HUES64 (cell line): ENCODE data around the gene PPM1H.

Source experiments
- H3K27ac ChIP-seq: 2 replicates; pipeline ENCODE4 v1.7.0; 2013; ENCODE audit warnings: low read depth, low read length, inconsistent platforms
- H3K27me3 ChIP-seq: 2 replicates; pipeline ENCODE4 v1.6.1; 2013; ENCODE audit warnings: mild to moderate bottlenecking, low read length; ENCODE audit not compliant: insufficient read depth
- H3K36me3 ChIP-seq: 2 replicates; pipeline ENCODE4 v1.6.1; 2013; ENCODE audit warnings: mild to moderate bottlenecking, low read length; ENCODE audit not compliant: insufficient read depth
- H3K4me1 ChIP-seq: 2 replicates; pipeline ENCODE4 v1.6.1; 2013; ENCODE audit warnings: mild to moderate bottlenecking, low read length, moderate library complexity; ENCODE audit not compliant: insufficient read depth
- H3K4me3 ChIP-seq: 2 replicates; pipeline ENCODE4 v1.5.1; 2013; ENCODE audit warnings: mild to moderate bottlenecking, low read length, moderate library complexity
- H3K9ac ChIP-seq: 2 replicates; pipeline ENCODE4 v1.6.1; 2013; ENCODE audit warnings: mild to moderate bottlenecking, low read depth, low read length
- H3K9me3 ChIP-seq: 2 replicates; pipeline ENCODE4 v1.6.1; 2013; ENCODE audit warnings: low read depth, low read length; ENCODE audit not compliant: insufficient read depth
- WGBS: fragments of 150-250, 120-280 bp; methylation state at CpG from one replicate; pipeline ENCODE4 v1.1.7; 2013; ENCODE audit warnings: missing lambda C conversion rate; 5-methylcytosine and 5-hydroxymethylcytosine counted together

PPM1H gene

DNA sequence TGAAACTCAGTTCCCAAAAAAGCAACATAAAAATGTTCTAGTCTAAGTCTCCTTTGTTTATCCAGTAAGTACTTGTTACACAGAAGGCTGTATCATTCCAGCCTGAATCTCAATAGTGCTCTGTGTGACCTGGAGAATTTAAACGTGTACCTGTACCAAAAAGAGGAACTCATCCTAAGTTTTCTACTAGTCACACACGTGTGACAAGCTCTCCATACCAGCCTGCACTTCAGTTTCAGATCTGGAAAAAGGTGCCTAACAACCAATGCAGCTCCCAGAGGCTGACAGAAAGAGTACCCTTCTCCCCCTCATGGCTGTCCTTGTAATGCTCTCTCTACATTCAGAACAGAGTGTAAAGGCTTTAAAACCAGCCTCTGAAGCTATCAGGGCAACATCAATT, 27.4 kb downstream of the PPM1H start:
- H3K9ac ChIP-seq: no peak overlapping the region
- H3K36me3 ChIP-seq: no peaks in the 10 kb centered on the region
- peaks cover 8% of the 10 kb centered on the region for H3K4me1 ChIP-seq
- WGBS: 65% methylated on average over 2 of the region's 2 CpGs
- no peak overlapping the region for H3K4me3 ChIP-seq
- H3K27me3 ChIP-seq: no peaks in the 10 kb centered on the region
- no peaks in the 10 kb centered on the region for H3K9me3 ChIP-seq
- H3K27ac ChIP-seq: no peak overlapping the region

DNA sequence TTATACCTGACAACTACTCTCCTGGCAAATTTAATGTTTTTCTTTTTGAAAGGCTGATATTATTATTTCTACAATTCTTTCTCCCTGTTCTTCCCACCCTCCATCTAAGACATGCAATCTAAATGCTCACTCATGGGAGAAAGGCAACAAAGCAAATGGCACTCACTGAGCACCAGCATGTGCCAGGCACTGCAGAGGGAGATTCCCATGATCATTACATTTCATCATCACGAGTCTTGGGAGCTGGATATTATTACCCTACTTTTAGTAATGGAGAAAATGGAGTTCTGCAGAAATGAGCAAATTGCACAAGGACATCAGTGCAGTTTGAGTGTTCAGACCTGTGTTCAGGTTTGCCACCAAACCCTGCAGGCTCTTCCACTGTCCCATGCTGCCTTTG, 27.9 kb downstream of the PPM1H start:
- Histone ChIP-seq H3K4me1 (peaks cover 8% of the 10 kb centered on the region), H3K9ac (no peak overlapping the region), H3K27ac (no peak overlapping the region), H3K9me3 (no peaks in the 10 kb centered on the region), H3K4me3 (no peak overlapping the region), H3K27me3 (no peaks in the 10 kb centered on the region), H3K36me3 (no peaks in the 10 kb centered on the region)
- 100% methylated on average over 1 of the region's 1 CpG for WGBS

DNA sequence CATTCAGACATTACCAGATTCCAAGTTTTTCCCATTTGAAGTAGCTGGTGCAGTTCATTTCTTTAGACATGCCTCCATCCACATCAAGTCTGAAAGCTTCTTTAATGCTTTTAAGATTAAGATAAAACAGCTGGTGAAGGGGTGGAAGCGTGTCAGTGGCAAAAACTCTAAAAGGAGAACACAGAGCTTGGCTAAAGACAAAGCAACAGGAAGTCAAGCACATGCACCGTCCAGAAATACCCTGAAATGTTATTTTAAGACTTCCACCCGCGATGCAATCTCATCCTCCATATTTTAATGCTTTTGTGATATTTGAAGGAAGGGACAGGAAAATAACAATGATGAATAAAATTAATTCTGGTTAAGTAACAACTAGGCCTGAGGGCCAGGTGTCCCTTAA, 31.8 kb downstream of the PPM1H start:
- H3K36me3 ChIP-seq: no peaks in the 10 kb centered on the region
- H3K9me3 ChIP-seq: no peaks in the 10 kb centered on the region
- H3K4me1 ChIP-seq: peaks cover 12% of the 10 kb centered on the region; the same call in 1 of the 2 replicates
- H3K27me3 ChIP-seq: no peaks in the 10 kb centered on the region
- no peak overlapping the region for H3K27ac ChIP-seq
- no peak overlapping the region for H3K9ac ChIP-seq
- H3K4me3 ChIP-seq: no peak overlapping the region
- whole genome bisulfite sequencing: 89% methylated on average over 2 of the region's 4 CpGs

DNA sequence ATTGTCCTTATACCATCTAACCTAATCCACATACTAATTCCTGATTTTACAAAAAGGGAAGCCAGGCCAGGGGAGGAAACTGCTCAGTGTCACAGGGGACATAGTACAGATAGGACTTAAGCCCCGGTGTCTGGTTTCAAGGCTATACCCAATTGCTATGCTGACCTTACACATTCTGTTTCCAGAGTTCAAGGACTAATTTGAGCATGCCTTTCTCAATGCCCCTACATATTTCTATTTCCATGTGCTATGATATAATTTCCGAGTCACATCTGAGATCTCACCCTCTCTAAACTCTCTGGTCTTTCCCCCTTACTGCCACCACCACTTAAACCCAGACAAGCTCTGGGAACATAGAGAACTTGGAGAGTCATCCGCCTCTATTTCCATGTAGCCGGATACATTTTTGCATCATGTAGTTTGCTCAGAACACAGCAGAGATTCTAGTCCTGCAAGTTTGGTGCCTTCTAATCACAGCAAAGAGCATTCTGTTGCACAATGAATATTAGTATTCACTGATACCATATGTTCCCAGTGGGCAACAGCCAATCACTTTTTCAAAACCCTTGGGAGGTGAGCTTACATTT, 34.2 kb downstream of the PPM1H start:
- no peaks in the 10 kb centered on the region for H3K27me3 ChIP-seq
- no peak overlapping the region for H3K4me3 ChIP-seq
- 92% methylated on average over 4 of the region's 4 CpGs for WGBS
- no peak overlapping the region for H3K27ac ChIP-seq
- H3K36me3 ChIP-seq: no peaks in the 10 kb centered on the region
- no peaks in the 10 kb centered on the region for H3K9me3 ChIP-seq
- peaks cover 12% of the 10 kb centered on the region; the same call in 1 of the 2 replicates for H3K4me1 ChIP-seq
- no peak overlapping the region for H3K9ac ChIP-seq

DNA sequence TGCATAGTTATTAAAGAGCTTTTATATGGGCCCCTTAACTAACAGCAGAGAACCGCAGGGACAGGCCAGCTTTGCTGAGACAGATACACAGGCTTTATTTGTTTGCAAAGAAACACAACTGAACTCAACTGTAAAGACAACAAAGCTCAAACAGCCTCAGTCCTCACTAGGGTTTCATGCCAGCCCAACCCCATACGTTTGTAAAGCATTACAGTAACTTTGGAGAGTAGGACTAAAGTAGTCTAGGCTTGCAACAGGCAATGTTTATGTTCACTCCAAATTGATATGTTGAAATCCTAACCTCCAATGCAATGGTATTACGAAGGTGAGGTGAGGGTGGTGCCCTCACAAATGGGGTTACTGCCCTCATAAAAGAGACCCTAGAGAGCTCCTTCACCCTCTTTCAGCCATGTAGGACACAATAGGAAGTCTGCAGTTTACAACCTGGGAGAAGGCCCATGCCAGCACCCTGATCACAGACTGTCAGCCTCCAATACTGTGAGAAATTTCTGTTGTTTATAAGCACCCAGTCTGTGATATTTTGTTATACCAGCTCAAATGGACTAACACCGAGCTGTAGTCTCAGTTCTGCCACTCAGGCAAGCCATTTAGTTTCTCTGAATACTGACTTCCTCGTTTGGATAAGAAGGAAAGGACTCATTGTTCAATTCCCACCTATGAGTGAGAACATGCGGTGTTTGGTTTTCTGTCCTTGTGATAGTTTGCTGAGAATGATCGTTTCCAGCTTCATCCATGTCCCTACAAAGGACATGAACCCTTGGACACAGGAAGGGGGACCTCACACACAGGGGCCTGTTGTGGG, 35.2 kb downstream of the PPM1H start:
- Histone ChIP-seq H3K9ac (no peak overlapping the region), H3K4me3 (no peak overlapping the region), H3K27ac (no peak overlapping the region), H3K27me3 (no peaks in the 10 kb centered on the region), H3K36me3 (no peaks in the 10 kb centered on the region), H3K9me3 (no peaks in the 10 kb centered on the region), H3K4me1 (peaks cover 12% of the 10 kb centered on the region; the same call in 1 of the 2 replicates)
- 94% methylated on average over 5 of the region's 7 CpGs for WGBS

DNA sequence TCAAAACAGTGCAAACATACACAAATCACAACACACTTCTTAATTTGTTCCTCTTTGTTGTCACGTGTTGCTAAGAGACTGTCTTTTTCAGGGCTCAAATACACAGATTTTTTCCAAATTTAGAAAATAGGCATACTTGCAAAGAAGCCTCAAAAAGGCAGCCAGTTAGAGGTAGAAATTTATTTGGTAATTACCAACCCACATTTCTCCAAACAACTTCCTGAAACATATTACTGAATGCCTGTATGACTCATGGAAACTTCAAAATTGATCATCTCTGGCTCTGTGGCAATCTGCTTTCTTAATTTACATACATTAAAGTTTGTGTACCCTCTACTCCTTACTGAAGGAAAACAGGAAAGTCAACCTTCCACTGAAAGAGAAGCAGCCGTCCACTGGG, 36.4 kb downstream of the PPM1H start:
- H3K27me3 ChIP-seq: no peaks in the 10 kb centered on the region
- no peaks in the 10 kb centered on the region for H3K36me3 ChIP-seq
- H3K9ac ChIP-seq: no peak overlapping the region
- no peak overlapping the region for H3K4me3 ChIP-seq
- no peaks in the 10 kb centered on the region for H3K9me3 ChIP-seq
- peaks cover 12% of the 10 kb centered on the region; the same call in 1 of the 2 replicates for H3K4me1 ChIP-seq
- no peak overlapping the region for H3K27ac ChIP-seq
- 94% methylated on average over 2 of the region's 2 CpGs for WGBS

DNA sequence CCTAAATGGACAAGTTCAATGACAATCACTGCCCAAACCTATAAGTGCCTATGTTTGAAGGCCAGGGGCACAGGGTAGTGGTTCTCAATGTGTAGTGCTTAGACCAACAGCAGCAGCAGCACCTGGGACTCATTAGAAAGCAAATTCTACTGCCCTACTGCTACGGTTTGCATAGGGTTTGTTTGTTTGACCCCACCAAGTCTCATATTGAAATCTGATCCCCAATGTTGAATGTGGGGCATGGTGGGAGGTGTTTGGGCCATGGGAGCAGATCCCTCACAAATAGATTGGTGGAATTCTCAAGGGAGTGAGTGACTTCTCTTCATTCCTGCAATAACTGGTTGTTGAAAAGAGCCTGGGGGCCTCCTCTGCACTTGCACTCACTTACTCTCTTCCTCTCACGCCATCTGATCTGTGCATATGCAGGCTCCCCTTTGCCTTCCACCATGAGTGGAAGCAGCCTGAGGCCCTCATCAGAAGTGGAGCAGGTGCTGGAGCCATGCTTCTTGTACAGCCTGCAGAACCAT, 39.5 kb downstream of the PPM1H start:
- no peak overlapping the region for H3K27ac ChIP-seq
- no peaks in the 10 kb centered on the region for H3K36me3 ChIP-seq
- H3K27me3 ChIP-seq: no peaks in the 10 kb centered on the region
- no peak overlapping the region for H3K4me3 ChIP-seq
- 73% methylated on average over 2 of the region's 2 CpGs for WGBS
- H3K4me1 ChIP-seq: peaks cover 10% of the 10 kb centered on the region; the same call in 1 of the 2 replicates
- no peak overlapping the region for H3K9ac ChIP-seq
- H3K9me3 ChIP-seq: no peaks in the 10 kb centered on the region

DNA sequence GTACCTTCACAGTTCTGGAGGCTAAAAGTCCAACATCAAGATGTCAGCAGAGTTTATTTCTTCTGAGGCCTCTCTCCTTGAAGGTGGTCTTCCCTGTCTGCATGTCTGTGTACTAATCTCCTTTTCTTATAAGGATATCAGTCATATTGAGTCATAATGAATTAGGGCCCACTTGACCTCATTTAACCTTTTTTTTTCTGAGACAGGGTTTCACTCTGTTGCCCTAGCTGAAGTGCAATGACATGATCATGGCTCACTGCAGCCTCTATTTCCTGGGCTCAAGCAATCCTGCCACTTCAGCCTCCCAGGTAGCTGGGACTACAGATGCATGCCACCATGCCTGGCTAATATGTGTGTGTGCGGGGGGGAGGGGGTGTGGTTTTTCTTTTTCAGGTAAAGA, 41.7 kb downstream of the PPM1H start:
- no peak overlapping the region for H3K27ac ChIP-seq
- H3K9ac ChIP-seq: no peak overlapping the region
- H3K4me3 ChIP-seq: no peak overlapping the region
- H3K4me1 ChIP-seq: 0 out of 2 replicates have a peak, but pooled peaks cover 3% of the 10 kb centered on the region
- H3K36me3 ChIP-seq: no peaks in the 10 kb centered on the region
- H3K9me3 ChIP-seq: no peaks in the 10 kb centered on the region
- H3K27me3 ChIP-seq: no peaks in the 10 kb centered on the region
- WGBS: 90% methylated on average over 1 of the region's 1 CpG

DNA sequence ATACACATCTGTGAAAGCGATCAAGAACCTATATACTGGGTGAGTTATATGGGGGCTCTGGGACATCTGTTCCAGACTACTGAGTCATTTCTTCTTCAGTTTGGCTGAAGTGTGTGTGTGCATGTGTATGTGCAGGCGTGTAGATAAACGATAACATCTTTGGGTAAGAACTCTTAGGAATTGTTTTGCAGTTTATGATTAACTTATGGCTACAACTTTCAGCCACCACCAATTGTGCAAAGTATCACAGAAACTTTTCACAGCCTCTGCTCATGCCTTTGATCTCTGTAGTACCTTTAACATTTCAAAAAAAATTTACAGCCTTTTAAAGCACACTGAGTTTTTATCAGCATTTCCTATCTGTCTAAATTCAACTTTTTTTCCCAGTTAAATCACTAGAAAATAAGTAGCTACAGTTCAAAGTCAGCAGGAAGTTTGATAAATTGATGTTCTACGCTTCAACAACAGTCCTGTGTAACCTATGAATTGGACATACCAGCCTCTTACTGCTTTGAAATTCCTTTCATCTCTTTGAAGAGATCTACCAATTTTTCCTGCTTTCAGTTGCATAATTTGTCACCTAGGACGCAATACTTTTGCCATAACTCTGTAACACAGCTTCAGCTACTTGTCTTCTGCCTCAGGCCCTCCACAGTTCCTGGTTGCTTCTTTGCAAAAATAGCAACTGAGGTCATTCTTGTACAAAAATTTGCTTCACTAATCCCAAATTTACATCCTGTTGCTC, 43.0 kb downstream of the PPM1H start:
- H3K4me3 ChIP-seq: no peak overlapping the region
- 95% methylated on average over 5 of the region's 5 CpGs for WGBS

DNA sequence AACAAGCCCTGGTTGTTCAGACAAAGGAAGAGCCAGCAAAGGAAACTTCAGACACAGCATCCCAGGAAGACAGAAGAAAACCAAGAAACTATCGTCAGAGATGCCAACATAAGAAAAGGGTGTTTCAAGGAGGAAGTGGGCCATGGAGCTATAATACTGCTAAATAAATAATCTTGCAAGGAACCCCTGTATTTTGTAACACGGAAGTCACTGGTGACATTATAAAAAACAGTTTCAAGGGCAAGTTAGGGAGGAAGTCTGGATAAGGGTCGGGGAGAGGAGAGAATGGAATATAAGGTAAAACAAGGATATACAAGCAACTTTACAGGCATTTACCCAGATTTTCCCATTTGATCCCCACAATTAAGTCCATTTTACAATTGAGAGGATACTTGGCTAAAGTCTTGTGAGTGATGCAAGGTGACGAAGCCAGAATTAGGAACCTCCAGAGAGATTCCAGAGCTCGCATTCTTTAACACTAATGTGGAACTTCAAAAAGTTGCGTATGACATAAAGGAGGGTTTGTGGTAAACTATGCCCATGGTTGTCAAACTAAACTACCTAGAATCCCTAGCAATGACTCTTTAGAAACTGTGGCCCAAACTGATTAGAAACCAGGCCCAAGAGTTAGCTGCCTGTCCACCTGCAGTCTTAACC, 46.4 kb downstream of the PPM1H start:
- Histone ChIP-seq H3K4me1 (peaks cover 3% of the 10 kb centered on the region; the same call in 1 of the 2 replicates), H3K4me3 (no peak overlapping the region), H3K27ac (no peak overlapping the region), H3K27me3 (no peaks in the 10 kb centered on the region), H3K36me3 (no peaks in the 10 kb centered on the region; the same call in 1 of the 2 replicates), H3K9ac (no peak overlapping the region), H3K9me3 (peaks cover 2% of the 10 kb centered on the region; the same call in 1 of the 2 replicates)
- 93% methylated on average over 5 of the region's 6 CpGs for WGBS

More for the DNA sequence above, 43.0 kb downstream of the PPM1H start:
- no peak overlapping the region for H3K27ac ChIP-seq
- H3K27me3 ChIP-seq: no peaks in the 10 kb centered on the region
- no peak overlapping the region for H3K9ac ChIP-seq
- no peaks in the 10 kb centered on the region for H3K9me3 ChIP-seq
- no peaks in the 10 kb centered on the region for H3K36me3 ChIP-seq
- 0 out of 2 replicates have a peak, but pooled peaks cover 3% of the 10 kb centered on the region for H3K4me1 ChIP-seq
